ENCODE measurements around the gene TOX4.

The TOX4 gene

DNA sequence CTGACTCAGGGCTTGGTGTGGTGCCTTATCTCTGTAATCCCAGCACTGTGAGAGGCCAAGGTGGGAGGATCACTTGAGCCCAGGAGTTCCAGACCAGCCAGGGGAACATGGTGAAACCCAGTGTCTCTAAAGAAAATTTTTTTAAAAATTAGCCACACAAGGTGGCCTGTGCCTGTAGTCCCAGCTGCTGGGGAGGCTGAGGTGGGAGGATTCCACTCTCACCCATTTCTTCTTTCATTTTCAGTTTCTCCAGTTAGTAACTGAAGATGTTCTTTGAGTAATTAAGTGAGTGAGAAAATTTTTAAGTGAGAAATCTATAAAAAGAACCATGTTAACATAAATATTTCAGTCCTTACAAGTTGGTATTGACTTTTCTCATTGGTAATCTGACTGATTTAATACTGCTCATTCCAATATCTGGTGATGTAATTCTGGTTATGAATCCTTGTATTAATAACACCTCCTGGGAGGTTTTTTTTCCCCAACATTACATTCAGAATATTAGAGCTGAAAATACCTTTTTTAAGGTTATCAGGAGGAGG is 28.1 kb downstream of the TOX4 start:
- no peak for DNase-seq

DNA sequence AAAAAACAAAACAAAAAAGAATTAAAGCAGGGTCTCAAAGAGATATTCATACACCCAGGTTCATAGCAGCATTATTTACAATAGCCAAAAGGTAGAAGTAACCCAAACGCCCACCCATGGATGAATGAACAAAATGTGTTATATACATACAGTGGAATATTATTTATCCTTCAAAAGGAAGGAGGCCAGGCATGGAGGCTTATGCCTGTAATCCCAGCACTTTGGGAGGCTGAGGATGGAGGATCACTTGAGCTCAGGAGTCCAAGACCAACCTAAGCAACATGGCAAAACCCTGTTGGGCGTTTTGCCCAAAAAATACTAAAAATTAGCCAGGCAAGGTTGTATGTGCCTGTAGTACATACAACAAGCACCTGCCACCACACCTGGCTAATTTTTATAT is 29.6 kb downstream of the TOX4 start:
- DNase-seq = no peak

DNA sequence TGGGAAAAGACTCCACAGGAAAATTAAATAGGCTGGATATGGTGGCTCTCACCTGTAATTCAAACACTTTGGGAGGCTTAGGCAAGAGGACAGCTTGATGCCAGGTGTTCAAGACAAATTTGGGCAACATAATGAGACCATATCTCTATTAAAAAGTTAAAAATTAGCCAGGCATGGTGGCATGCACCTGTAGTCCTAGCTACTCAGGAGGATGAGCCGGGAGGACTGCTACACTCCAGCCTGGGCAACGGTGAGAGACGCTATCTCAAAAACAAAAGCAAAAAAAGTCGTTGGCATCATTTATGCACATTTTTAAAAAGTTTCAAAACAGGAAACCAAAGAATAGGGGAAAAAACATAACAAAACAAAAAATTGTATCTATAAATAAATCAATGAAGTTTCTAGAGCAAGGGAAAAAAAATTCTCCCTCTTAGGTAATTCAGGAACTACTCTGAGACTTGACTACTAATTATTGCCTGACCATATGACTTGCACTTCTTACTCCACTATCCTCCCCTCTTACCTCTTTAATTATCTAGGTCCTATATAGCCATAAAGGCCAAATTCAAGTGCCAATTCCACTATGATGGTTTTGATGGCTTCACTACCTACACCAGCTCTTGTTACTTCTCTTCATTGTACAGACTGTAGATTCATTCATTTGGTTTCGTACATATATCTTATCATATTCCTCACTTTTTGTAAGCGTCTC is 32.6 kb downstream of the TOX4 start:
- DNase-seq = no peak

DNA sequence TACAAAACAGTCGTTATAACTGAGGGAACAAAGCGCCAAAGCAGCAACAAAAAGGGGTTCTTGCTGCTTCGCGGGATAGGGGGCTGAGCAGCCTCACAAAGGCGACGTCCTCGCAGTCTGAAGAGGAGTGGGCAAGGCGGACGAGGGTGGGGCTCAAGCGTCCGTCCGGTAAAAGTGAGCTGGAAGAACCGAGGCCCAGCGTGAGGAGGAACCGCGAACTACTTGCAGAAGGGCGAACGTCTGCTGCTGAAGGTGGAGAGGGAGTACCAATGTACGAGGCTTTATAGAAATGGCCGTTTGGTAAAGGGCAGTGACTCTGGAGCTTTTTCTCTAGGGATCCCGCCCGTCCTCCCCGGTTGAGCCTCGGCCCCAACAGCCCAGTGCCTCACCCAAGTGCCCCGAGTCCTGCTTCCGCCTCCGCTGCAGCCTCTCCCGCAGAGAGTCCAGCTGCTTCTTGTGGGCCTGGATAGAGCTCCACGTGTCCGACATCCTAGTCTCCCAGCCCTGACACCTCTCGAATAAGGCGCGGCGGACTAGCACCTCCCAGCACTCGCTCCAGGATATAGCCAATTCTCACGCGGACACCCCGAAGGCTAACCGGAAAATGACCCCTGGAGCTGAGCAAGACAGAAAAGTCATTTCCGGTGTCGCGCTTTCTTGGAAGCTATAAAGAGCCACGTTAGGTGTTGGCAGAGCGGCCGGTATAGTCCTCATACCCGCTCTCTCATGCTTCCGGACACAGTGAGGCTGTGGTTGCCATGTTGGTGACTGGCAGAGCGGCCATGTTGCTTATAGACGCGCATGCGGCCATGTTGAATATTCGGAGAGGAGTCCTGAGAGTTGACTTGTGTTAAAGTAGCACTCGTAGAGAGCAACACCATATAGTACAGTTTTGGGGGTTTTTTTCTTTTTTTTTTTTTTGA is 34.0 kb downstream of the TOX4 start, which contains the start of gene METTL3:
METTL3 (minus strand) TSS at position 606 of the 923 bp plus-strand sequence; CDS start at position 489, 117 bp downstream.
- DNase-seq = peak; percentile 98

DNA sequence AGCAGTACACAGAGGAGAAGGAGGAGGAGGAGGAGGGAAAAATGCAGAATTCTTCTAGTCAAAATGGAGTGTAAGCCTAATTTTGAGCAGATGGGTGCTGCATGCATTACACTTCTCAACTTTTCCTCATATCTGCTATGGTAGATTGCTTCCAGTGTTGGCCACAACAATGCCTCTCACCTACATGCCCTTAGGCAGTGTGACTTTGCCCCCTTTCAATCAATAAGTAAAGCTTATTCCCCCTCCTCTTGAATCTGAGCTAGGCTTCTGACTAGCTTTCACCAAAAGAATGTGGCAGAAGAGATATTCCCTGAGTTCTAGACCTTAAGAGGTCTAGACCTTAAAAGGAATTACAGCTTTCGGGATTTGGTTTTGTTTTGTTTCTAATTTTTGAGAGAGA is 37.3 kb downstream of the TOX4 start:
- DNase-seq = no peak

DNA sequence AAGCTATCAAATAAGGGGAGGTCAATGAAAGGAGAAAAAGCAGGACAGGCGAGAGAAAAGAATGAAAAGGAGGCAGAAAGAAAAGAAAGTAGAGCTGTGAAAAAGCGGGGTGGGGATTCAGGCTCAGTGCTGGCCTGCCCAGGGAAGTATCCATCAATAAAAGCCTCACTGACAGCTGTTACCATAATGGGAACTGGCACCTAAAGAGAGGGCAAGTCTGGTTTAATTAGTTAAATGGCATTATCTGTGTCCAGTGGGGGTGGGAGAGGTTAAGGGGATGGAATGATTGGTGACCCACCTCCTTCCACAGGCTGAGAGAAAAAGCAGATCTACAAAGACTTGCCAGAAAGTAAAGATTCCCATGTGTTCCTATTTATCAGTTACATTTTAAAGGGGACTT is 41.7 kb downstream of the TOX4 start:
- DNase-seq = no peak

DNA sequence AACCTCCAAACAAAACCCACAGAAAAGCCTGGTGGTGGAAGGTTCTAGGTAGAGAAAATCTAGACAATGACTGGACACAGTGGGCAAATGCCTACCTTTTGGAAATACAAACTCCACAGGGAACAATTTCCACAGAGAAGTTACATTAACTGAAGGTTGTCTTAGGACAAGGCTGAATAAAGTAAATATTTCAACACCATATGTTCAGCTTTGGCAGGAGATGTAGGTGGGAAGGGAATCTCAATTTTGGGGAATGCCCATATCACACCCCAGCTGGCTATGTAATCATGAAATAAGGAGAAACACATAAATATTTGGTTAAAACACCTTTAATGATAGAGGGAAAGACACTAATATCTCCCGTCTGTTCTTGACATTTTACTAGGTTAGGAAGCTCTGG is 43.8 kb downstream of the TOX4 start:
- DNase-seq = no peak

DNA sequence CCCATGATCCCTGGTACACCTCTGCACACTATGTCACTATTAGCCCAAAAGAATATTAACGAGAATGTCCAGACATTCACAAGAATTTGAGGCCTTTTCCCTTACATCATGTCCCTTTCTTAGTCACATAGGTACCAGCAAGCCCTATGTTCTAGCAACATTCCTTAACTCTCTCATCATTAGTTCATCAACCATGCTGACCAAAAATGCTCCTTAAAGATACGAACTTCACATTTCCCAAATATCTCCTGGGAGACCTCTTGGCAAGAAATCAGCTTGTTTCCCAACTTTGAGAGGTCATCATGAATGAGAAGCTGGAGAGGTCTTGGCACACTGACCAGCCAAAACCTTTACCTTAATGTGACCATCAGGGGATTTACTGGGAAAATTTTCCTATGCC is 44.5 kb downstream of the TOX4 start:
- DNase-seq = no peak

DNA sequence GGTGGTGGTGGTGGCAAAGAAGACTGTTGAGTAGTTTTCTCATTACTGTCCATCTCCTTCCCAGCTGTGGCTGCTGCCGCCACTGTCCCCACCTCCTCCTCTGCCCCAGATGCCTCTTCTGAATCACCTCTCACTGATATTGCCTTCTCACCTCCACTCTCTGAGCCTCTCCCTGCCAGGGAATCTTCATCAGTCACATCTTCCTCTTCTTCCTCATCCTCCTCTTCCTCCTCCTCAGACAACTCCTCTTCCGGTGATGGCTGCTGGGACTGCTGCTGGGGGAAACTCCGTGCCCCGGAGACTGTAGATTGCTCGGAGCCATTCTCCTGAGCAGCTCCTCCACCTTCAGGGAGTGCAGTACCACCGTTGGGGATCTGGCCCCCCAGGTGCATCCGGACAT is 46.2 kb downstream of the TOX4 start:
- DNase-seq = no peak

DNA sequence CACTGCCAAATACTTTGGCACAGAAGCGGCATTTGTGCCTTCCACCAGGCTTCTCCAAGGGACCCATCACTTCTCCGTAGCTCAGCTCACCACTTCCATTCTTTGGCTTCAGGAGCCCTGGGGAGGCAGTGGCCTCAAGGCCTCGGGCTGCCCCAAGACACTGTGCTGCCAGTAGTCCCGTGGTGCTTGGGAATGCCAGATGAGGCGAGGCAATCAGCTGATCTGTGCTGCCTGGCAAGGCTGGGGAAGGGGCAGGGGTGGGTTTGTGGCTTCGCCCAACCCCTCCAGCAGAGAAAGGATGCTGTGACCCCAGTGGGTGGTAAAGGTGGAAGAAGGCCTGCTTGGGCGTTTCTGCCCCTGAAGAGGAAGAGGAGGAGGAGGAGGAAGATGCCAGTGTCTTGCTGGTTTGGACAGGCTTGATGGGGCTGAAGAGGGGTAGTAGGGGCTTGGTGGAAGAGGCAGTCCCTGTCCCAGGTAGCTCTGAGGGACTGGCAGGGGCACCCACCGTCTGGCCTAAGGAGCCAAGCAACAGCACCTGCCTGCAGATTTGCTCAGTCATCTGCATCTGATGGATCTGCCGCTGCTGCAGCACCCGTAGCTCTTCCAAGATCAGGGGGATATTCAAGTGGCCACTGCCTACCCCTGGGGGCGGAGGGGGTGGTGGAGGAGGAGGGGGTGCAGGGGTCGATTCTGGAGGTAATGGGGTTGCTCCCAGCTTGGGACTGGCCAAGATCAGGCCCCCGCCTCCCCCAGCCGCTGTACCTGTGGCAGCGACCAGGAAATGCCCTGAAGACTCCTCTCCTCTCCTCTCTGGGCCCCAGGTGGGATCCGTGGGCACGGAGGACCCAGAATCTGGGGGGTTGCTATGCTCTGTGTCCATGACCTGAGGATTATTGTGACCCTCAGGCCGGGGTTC is 47.8 kb downstream of the TOX4 start:
- DNase-seq = no peak

DNA sequence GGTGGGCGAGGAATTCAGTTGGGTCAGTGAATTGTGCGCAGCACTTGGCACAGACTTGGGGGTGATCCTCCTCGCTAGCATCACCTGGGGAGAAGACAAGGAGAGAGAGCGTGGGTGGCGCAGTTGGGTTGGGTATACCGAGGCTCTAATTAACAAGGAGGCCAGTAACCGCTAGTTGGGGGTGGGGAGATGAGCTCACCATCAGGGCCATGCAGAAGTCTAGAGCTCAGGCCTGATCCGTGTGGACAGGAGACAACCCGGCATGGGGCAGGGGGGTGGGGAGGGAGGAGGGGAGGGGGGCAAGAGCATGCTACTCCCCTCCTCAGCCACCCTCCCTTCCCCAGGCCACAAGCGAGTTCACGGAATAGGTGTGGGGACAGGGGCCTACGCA is 48.6 kb downstream of the TOX4 start:
- DNase-seq = no peak

DNA sequence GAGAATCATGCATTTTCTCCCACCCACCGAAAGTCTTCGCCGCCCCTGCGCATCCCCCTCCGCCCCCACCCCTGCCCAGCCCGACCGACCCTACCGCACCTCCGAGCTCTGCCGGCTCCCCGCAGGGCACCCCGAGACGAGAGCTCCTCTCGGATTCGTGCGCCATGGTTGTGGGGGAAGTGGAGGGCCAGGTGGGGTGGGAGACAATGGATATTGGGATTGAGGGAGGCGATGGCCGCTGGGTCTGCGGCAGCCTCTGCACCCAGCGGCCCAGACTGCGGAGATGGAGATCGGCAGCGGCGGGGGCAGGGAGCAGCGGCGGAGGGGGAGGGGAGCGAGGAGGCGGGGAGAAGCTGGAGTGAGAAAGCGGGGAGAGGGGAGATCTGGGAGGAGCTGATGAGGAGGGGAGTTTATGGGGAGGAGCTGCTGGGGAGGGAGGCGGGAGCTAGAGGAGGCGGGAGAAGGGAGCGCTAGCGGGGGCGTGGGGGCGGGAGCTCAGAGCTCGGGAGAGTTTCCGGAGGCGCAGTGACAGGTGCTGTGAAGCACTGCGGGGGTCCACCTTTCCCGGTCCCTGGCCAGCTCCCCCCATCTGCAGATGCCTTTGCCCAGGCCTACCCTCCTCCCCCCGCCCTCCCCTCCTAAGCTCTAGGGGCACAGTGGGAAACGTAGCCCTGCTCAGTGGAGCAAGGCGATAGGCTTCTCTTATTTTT is 49.1 kb downstream of the TOX4 start, which contains the start of gene SALL2:
SALL2 (minus strand) TSS at position 385 of the 710 bp plus-strand sequence; CDS start at position 166, 219 bp downstream.
- peak; percentile 90 for DNase-seq

DNA sequence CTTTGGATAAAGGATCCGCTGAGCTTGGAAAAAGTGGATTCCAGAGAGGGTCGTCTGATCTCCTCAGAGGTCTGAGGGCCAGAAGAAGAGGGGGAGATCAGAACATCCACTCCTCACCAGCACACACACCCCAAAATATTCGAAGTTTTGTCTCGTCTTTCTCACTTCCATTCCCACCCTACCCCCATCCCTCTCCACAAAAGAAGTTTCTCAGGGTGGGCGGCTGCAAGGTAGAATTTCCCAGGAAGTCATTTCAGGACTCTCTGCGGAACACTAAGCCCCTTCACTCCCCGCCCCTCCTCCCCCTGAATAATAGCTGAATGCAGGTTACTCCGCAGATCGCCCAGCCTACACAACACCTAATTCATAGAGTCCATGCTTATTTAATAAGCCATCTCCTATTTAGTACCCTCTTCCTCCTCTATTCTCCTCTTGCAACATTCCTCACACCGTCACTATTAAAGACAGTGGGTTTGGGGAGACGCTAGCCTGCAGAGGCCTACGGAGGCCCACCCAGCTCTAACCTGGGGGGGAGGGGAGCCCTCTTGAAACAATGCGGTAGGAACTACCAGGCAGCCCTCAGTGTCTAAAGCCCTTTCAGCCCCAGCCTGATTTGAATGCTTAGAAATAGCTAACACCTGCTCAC is 49.8 kb downstream of the TOX4 start:
- DNase-seq = no peak

DNA sequence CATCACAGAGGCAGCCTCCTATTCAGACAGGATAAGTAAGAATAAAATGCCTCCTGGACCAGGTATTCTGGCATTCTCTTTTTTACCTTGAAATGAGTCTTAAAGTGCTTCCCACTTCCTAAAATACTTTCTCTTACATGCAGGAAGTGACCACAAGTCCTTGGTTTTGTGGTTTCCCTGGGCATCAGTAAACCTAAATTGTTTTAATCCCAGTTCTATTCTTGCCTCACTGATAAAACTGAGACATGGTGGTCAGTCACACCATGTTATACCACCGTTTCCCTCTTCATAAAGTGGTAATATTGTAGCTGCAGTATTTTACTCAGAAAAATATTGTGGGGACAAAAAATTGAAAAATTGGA is 50.3 kb downstream of the TOX4 start:
- DNase-seq = no peak

DNA sequence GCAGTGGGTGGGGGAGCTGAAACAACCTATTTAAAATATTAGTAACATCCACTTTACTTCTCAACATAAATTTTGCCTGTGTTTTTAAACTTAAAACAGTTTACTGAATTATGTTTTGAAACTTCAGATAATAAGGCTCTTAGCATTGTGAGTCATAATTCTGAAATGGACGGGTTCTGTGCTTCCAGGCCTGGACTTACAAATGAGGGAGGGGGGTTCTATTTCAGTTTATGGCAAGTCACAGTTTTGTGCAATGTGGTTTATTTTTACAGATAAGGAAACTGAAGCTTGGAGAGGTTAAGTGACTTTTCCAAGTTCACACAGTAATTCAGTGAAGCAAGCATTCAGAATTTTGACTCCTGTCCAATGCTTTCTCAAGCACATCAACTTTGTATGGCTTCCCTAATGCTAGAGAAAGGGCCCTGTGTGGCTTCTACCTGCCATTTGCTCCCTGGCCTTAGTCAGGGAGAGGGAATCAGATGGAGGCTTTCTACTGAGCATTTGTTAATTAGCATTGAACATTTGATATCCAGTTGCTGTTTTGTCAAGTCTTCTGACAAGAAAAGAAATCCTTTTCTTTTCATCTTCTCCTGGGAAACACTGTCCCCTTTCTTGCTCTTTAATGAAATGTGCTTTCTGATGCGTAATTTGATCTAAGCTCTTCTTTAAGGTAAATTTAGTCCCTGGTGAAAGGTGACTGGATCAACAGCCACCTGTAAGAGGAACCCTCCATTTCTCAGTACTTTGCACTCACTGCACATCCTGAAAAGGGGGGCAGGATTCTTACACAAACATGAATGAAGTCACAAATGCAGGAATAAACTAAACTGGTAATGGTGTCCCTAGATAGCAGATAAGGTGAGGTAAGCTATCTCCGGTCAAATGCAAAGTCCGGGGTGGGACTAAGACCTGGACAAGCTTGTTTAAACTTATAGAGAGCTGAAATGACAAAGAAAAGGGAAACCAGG is 51.7 kb downstream of the TOX4 start:
- no peak for DNase-seq

DNA sequence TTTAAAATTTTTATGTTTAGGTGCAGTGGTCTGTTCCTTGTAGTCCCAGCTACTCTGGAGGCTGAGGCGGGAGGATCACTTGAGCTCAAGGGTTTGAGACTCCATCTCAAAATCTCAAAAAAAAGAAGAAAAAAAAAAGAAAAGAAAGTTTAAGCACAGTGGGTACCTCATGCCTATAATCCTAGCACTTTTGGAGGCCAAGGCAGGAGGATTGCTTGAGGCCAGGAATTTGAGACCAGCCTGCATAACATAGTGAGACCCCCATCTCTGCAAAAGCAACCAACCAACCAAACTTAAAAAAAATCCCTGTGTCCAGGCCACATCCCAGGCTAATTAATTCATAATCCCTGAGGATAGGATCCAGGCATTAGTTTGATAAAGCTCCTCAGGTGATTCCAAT is 52.5 kb downstream of the TOX4 start:
- no peak for DNase-seq

DNA sequence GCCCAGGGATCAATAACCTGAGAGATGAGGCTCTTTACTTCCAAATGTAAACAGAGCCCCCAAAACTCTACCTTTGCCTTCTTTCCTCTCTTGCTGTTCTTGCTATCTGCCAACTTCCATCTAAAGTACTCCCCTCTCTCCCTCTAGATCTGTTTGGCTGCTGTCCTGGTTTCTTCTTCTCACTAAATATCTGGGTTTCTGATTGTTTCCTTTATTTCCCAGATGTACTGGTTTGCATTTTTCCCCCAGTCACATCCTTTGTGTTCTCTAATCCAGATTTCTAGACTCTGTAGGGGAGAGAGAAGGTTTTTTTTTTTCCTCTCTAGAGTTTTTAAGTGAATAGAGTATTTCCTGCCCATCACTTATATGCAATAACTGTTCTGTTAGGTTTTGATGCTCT is 56.3 kb downstream of the TOX4 start:
- DNase-seq = no peak

DNA sequence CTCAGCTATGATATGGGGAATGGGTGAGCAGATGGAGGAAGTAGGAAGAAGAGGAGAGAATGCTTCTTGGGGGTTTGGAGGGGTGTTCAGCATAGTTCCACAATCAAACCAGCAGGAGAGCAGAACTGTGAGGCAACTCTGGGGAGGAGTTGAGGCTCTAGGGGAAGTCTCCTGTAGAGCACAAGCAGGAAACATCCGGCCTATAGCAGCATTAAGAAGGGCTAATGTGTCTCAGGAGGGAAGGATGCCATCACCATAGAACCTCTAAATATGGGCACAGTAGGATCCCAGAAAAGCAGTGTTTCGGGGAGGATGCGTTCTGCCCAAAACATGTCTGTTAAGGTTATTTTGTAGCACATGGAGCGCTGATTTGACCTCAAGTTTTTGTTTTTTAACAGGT is 57.6 kb downstream of the TOX4 start:
- no peak for DNase-seq

DNA sequence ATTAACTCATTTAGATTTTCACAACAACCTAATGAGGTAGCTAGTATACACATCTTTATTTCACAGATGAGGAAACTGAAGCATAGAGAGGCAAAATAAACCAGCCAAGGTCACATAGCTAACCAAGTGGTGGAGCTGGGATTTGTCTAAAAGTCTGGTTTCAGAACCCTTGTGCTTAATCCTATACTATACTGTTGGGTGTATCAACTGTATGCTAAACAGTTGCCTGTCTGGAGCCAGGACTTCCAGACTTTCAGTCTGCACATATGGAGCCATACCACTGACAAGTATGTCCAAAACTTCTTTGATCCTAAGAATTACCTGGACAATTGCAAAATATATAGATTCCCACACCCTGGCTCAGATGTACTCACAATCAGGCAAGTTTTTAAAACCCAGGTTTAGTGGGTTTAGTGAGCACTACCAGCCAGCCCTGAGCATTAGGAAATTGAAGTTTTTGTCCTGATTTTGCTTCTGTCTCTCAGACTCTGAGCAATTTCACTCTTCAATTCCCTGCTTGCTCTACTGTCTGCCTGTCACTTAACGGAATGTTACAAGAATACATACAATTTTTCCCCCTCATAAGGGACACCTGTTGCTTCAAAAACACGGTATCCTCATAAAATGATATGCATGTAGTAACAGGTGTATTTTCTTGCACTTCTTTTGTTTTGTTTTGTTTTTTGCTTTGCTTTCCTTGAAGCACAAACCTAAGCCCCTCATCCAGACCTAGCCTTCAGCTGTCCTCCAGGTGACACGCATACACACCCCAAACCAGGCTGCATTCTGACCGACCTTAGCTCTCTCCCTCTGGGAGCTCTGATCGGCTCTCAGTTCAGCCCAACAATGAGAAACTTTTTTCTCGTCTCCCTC is 58.8 kb downstream of the TOX4 start:
- no peak for DNase-seq

Data from left hindlimb (tissue), 1 donor.